Stimulated activated CD4-positive, alpha-beta T cell treated with anti-CD3 and anti-CD28 coated beads, Interleukin-4, amount 100 ng/mL, for 1 hour (primary cell): ENCODE data around the gene DHX32.

ENCODE experiments used
- DNase-seq: peaks from one replicate; pipeline ENCODE4 v3.0.0-alpha.2; 2020

Gene DHX32

GRCh38 chr10:125801574-125801973 is 79.5 kb downstream of the DHX32 start:
- DNase-seq, result no peak

GRCh38 chr10:125799451-125800182 is 81.5 kb downstream of the DHX32 start:
- no peak for DNase-seq

GRCh38 chr10:125797994-125798662 is 83.0 kb downstream of the DHX32 start:
- no peak for DNase-seq

GRCh38 chr10:125797424-125797823 is 83.7 kb downstream of the DHX32 start:
- DNase-seq, result no peak

GRCh38 chr10:125795637-125796190 is 85.4 kb downstream of the DHX32 start:
- DNase-seq, result no peak

- no peak for DNase-seq
Measured at GRCh38 chr10:125795128-125795527, 86.0 kb downstream of the DHX32 start.

- no peak for DNase-seq
Measured at GRCh38 chr10:125792342-125793300, 88.5 kb downstream of the DHX32 start.

GRCh38 chr10:125788156-125789034 is 92.7 kb downstream of the DHX32 start:
- no peak for DNase-seq
